Nephron progenitor cell (in vitro differentiated cells): Measurements from ENCODE around the gene ALDH1B1.
A peak's percentile ranks its signal among the peaks of the same experiment; 100 is the strongest.

Experiments
- DNase-seq: peaks from one replicate; pipeline ENCODE4 v3.0.0; 2021
- H3K27ac Mint-ChIP-seq: 2 replicates; pipeline ENCODE4 v1.8.0; 2021; ENCODE audit warnings: mild to moderate bottlenecking, moderate library complexity, mixed read lengths
- H3K27me3 Mint-ChIP-seq: 2 replicates; pipeline ENCODE4 v1.8.0; 2021; ENCODE audit warnings: mild to moderate bottlenecking, low read depth, mixed read lengths; ENCODE audit not compliant: poor library complexity
- H3K36me3 Mint-ChIP-seq: 2 replicates; pipeline ENCODE4 v1.8.0; 2021; ENCODE audit warnings: low read depth, mixed read lengths
- H3K4me1 Mint-ChIP-seq: 2 replicates; pipeline ENCODE4 v1.8.0; 2021; ENCODE audit warnings: mixed read lengths
- H3K4me3 Mint-ChIP-seq: 2 replicates; pipeline ENCODE4 v1.8.0; 2021; ENCODE audit warnings: mild to moderate bottlenecking, moderate library complexity, mixed read lengths
- H3K9me3 Mint-ChIP-seq: 2 replicates; pipeline ENCODE4 v1.8.0; 2021; ENCODE audit warnings: mild to moderate bottlenecking, moderate library complexity, mixed read lengths
- CTCF ChIP-seq: fragments of 200-600 bp; sonication (generic); IDR thresholded peaks from 2 replicates; pipeline ENCODE4 v1.5.0; 2021; ENCODE audit warnings: antibody characterized with exemption

The ALDH1B1 gene

GRCh38 chr9:38423973-38424843 is 31.7 kb downstream of the ALDH1B1 start, which contains the start of gene IGFBPL1:
IGFBPL1 (minus strand) TSS chr9:38424454; CDS start chr9:38424424, 30 bp downstream.
- peaks cover 40% of the 10 kb centered on the region for H3K4me1 Mint-ChIP-seq
- H3K36me3 Mint-ChIP-seq, result no peaks in the 10 kb centered on the region
- H3K27me3 Mint-ChIP-seq, result peaks cover 36% of the 10 kb centered on the region
- H3K27ac Mint-ChIP-seq, result no peak within 1 kb of the TSS
- H3K9me3 Mint-ChIP-seq, result no peaks in the 10 kb centered on the region
- H3K4me3 Mint-ChIP-seq, result peak within 1 kb of the TSS; percentile 78
- DNase-seq, result peak; percentile 74
- TF ChIP-seq CTCF, result no peak

DNA sequence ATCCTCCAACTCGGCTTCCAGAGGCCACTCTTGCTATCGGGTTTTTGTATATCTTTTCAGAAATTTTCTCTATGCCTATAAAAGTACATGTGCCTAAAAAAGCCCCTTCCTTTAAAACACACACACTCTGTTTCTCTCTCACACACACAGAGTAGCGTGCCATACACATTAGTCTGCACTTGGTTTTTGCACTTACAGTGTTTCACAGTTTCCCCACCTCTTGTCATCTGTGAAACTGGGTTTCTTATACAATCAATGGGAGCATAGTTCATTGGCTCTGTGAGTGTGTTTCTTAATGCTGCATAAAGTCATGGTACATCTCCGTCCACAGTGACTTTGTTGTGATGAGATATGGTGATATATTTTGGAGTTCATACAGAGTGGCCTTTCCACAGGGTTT is 32.4 kb downstream of the ALDH1B1 start:
- H3K4me3 Mint-ChIP-seq, result peak overlapping the region; percentile 78
- no peak overlapping the region for H3K27ac Mint-ChIP-seq
- DNase-seq, result no peak
- no peaks in the 10 kb centered on the region for H3K36me3 Mint-ChIP-seq
- H3K27me3 Mint-ChIP-seq, result peaks cover 36% of the 10 kb centered on the region
- no peaks in the 10 kb centered on the region for H3K9me3 Mint-ChIP-seq
- no peak for TF ChIP-seq CTCF
- peaks cover 37% of the 10 kb centered on the region for H3K4me1 Mint-ChIP-seq

- no peak overlapping the region for H3K27ac Mint-ChIP-seq
- no peak overlapping the region for H3K4me3 Mint-ChIP-seq
- H3K9me3 Mint-ChIP-seq, result no peaks in the 10 kb centered on the region
- no peak for DNase-seq
- H3K36me3 Mint-ChIP-seq, result no peaks in the 10 kb centered on the region
- H3K4me1 Mint-ChIP-seq, result peaks cover 22% of the 10 kb centered on the region
- no peak for TF ChIP-seq CTCF
- H3K27me3 Mint-ChIP-seq, result peaks cover 27% of the 10 kb centered on the region
Observed at GRCh38 chr9:38428062-38428461, 35.6 kb downstream of the ALDH1B1 start.

GRCh38 chr9:38431116-38431515 is 38.6 kb downstream of the ALDH1B1 start:
- H3K27me3 Mint-ChIP-seq, result peaks cover 10% of the 10 kb centered on the region
- no peaks in the 10 kb centered on the region for H3K9me3 Mint-ChIP-seq
- no peak for DNase-seq
- H3K36me3 Mint-ChIP-seq, result no peaks in the 10 kb centered on the region
- no peak overlapping the region for H3K4me3 Mint-ChIP-seq
- H3K27ac Mint-ChIP-seq, result no peak overlapping the region
- TF ChIP-seq CTCF, result no peak
- H3K4me1 Mint-ChIP-seq, result peaks cover 13% of the 10 kb centered on the region

DNA sequence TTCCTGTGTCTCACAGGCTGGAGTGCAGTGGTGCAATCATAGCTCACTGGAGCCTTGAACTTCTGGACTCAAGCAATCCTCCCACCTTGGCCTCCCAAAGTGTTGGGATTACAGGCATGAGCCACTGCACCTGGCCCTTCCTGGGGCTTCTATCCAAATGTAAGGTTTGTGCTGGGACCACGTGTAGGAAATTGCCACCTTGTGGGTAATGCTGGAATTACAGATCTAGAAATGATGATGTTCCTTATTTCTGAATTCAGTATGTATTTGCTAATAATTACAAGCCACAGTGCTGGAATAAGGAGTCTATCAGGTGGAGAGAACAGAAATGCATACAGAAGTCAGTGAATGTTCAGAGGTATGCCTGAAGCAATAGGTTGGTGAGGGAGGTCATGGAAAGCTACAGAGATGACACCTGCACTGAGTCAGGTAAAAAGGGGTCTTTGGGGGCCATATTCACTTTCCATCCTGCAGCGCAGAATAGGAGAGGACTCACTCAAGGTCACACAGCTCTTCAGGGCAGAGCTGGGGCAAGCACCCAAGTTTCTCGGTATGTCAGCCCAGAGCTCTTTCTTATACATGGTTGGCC is 40.5 kb downstream of the ALDH1B1 start:
- Mint-ChIP-seq H3K27ac (no peak overlapping the region), H3K9me3 (no peaks in the 10 kb centered on the region), H3K27me3 (peaks cover 8% of the 10 kb centered on the region), H3K36me3 (no peaks in the 10 kb centered on the region), H3K4me1 (peaks cover 7% of the 10 kb centered on the region), H3K4me3 (no peak overlapping the region)
- peak; percentile 75 for TF ChIP-seq CTCF
- no peak for DNase-seq
